GM19467 (cell line): Measurements from ENCODE around the gene PPIA.
"Not testable (repeated sequence)": the region's sequence is repeated elsewhere in the genome, so short reads cannot be mapped to it uniquely, and the experiment has no call there.

Experiments
- ATAC-seq: cut with Tn5 transposase; IDR thresholded peaks from one replicate; pipeline ENCODE4 v1.9.1; 2021; ENCODE audit warnings: mild to moderate bottlenecking, moderate library complexity; ENCODE audit not compliant: unreplicated experiment

Gene PPIA

DNA sequence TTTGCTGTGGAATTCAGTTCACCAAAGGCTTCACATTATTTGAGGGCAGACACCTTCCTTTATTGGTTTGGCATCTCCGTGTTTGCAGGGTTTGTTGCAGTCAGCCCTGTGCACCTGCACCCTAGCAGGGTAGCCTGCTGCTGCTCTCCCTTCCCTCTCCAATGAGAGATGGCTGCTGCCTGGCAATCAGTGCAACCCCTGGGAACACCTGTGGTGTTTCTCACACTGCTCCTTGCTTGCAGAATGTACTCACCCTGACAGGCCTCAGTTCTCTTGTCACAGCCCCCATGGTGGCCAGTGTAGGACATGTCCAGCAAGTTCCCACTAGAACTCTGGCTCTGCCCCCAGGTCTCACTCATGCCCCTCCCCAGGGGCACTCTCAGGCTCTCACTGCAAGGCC, 12.1 kb upstream of the PPIA start:
- ATAC-seq = no peak

DNA sequence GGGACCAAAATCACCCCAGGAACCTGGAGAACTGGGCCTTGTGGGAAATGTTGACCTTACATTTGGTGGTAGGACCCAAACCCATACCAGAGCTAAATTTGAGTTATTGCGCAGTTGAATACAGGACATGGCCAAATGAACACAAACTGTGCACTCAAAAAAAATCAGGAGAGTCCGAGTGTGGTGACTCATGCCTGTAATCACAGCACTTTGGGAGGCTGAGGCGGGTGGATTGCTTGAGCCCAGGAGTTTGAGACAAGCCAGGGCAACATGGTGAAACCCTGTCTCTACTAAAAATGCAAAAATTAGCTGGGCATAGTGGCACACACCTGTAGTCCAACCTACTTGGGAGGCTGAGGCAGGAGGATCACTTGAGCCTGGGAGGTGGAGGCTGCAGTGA, 11.3 kb upstream of the PPIA start:
- not testable (repeated sequence) for ATAC-seq

GRCh38 chr7:44787041-44787440, 9.4 kb upstream of the PPIA start:
- ATAC-seq = no peak

GRCh38 chr7:44787762-44788161, 8.7 kb upstream of the PPIA start:
- ATAC-seq = no peak

- no peak for ATAC-seq
These were observed 6.5 kb upstream of the PPIA start for GRCh38 chr7:44789990-44790389.

- no peak for ATAC-seq
These were observed 4.9 kb upstream of the PPIA start for GRCh38 chr7:44791278-44792219.

GRCh38 chr7:44793919-44794318, 2.6 kb upstream of the PPIA start:
- ATAC-seq = no peak

- ATAC-seq = no peak
These were observed 2.1 kb upstream of the PPIA start for GRCh38 chr7:44794331-44794730.

DNA sequence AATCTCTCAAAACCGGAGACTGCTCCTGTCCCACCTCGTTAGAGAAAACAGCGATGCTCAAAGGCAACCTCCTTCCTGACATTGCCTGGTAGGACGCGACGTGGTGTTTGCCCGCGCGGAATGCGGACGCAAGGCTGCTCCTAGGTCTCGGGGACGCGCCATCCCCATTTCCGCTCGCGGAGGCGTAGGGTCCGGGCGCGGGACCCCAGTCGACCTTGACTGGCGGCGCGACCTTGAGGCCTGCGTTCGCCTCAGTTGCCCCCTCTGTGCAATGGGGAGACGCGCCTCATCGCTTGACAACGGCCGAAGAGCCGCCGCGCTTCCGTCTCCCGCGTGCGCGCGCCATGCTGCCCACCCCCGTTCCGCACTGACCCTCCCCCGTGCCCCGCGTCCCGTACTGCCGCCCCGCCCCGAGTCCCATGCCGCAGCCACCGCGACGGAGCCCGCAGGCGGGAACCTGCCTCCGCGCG, 412 bp upstream of the PPIA start:
- peak; percentile 29 for ATAC-seq

DNA sequence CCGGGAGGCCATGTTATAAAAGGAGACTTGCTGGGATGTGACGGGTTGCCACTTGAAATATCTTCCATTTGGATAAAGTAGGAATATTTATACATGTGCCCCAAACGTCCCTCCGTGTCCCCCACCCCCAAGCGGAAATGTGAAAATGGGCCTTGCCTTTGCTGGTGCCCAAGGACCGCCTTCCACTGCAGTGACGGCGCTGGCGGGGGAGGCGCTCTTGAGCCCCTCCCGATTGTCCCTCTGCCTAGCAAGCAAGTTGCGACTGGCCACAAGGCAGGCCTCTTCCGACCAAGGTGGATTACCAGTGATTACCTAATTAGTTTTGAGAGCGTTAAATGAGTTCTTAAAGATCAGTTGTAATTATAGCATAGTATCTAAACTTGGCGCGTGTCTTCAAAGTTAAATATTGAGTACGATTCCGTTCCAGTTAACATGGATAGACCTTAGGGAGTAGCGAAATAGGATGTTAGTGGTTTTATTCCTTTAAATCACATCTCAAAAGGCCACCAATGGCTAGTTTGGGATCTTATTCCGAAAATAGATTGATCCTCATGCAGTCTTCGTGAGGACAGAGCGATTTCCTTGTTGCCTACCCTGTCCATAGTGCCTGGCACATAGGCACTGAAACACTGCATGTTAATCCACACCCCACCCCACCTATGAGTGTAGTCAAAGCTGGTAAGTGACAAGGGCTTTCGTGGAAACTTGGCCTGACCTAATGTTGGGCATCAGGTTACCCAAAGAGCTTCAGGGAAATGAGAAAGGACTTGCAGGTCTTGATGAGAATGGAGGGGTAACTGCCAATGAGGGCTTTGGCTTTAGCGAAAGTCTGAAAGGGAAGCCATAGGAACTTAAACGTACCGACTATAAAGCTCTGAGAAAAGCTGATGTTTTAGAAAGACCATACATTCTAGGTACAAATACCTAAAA, 1.1 kb downstream of the PPIA start:
- ATAC-seq = peak; percentile 50

DNA sequence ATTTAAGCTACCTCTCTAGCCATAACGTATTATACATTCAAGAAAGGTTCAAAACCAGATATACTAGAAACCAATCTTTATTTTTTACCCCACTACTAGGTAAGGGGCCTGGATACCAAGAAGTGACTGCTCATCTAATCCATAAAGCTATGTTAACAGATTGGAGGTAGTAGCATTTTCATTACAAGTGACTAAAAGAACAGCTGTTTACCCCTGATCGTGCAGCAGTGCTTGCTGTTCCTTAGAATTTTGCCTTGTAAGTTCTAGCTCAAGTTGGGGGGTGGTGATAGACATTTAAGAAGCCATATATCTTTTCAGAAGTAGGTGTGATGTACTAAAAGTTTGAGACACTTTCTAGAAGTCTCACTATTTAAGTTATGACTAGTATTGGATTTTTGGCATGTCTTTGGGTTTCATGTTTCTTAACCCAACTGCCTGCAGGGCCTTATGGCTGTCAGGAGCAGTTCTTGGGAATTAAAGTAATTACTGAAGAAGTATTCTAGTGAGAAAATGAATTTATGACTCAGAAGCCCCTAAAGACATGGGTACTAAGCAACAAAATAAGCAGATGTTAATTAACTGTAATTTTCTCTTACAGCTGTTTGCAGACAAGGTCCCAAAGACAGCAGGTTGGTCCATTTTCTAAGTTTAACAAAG, 2.3 kb downstream of the PPIA start:
- no peak for ATAC-seq

- ATAC-seq = no peak
These were observed 3.5 kb downstream of the PPIA start for GRCh38 chr7:44799939-44800338.

- no peak for ATAC-seq
These were observed 5.4 kb downstream of the PPIA start for GRCh38 chr7:44801890-44802289.

DNA sequence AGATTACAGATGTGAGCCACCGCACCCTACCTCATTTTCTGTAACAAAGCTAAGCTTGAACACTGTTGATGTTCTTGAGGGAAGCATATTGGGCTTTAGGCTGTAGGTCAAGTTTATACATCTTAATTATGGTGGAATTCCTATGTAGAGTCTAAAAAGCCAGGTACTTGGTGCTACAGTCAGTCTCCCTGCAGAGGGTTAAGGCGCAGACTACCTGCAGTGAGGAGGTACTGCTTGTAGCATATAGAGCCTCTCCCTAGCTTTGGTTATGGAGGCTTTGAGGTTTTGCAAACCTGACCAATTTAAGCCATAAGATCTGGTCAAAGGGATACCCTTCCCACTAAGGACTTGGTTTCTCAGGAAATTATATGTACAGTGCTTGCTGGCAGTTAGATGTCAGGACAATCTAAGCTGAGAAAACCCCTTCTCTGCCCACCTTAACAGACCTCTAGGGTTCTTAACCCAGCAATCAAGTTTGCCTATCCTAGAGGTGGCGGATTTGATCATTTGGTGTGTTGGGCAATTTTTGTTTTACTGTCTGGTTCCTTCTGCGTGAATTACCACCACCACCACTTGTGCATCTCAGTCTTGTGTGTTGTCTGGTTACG, 6.0 kb downstream of the PPIA start:
- no peak for ATAC-seq

DNA sequence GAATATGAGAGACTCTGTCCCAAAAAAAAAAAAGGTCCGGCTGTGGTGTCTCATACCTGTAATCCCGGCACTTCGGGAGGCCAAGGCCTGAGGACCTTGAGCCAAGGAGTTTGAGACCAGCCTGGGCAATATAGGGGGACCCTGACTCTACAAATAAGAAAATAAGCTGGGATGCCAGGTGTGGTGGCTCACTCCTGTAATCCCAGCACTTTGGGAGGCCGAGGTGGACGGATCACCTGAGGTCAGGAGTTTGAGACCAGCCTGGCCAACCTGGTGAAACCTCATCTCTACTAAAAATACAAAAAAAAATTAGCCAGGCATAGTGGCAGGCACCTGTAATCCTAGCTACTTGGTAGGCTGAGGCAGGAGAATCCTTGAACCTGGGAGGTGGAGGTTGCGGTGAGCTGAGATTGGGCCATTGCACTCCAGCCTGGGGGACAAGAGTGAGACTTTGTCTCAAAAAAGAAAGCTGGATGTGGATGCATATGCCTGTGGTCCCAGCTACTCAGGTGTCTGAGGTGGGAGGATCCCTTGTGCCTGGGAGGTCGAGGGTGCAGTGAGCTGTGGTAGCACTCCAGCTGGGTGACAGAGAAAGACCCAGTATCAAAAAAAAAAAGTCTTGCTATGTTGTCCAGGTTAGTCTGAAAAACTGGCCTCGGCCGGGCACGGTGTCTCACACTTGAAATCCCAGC, 7.5 kb downstream of the PPIA start:
- ATAC-seq = not testable (repeated sequence)

- ATAC-seq = no peak
These were observed 9.5 kb downstream of the PPIA start for GRCh38 chr7:44805950-44806349.

GRCh38 chr7:44808914-44809393, 12.5 kb downstream of the PPIA start:
- ATAC-seq = no peak

DNA sequence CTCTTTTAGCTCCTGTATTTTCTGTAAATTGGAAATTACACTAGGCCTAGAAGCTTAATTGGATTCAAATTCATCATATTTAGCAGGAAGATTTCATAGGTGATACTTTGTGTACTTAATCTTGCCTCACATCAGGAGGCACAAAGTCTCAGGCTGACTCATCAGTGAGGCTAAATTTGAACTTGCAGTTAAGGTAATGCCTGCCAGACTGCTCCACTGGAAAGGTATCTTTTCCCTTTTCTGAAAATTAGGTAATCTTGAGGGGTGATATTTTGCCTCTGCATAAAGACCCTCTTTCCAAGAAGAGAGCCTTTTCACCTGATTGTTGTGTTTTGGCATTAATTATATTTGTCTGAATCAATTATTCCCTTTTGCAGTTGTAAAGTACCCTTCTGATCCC, 14.6 kb downstream of the PPIA start:
- no peak for ATAC-seq

- ATAC-seq = no peak
These were observed 15.1 kb downstream of the PPIA start for GRCh38 chr7:44811571-44811970.

DNA sequence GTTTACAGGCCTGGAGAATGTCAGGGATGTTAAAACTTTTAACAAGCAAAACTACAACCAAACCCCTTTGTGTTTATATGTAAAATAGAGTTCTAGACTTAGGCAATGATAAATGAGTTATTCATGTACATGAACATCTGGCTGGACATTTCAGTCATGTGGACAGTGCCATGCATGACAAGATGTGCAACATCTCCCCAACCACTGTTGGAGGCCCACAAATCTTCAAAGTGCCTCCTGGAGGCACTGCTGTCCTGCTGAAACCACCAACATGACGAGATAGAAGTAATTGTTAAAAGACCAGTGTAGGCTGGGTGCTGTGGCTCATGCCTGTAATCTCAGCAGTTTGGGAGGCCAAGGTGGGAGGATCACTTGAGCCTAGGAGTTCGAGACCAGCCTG, 18.4 kb downstream of the PPIA start:
- no peak for ATAC-seq
